Measurements from ENCODE around the gene PKLR.

GRCh38 chr1:155334962-155335361, 33.7 kb upstream of the PKLR start:
- no peak for TF ChIP-seq CTCF (IDR thresholded peaks at IDR 0.05 in 8 of 11, conservative IDR thresholded peaks at IDR 0.05 in 3 of 11)
- no peak for TF ChIP-seq POLR2A (IDR thresholded peaks at IDR 0.05)

Measured in spleen (tissue), 7 donors.